GM08714 (cell line): ENCODE results near the gene LRRC37A3.
"Not testable (repeated sequence)": the region's sequence is repeated elsewhere in the genome, so short reads cannot be mapped to it uniquely, and the experiment has no call there.

Experiments
- H3K4me3 ChIP-seq: fragments of 200-500 bp; sonication (Bioruptor generic); 2 replicates; pipeline ENCODE4 v1.5.1; 2014; ENCODE audit warnings: mild to moderate bottlenecking, low read length, inconsistent platforms
- ZNF274 ChIP-seq: IDR thresholded peaks from 2 replicates; pipeline ENCODE4 v1.6.1; 2012; ENCODE audit warnings: mild to moderate bottlenecking, low read depth, low read length

The LRRC37A3 gene

GRCh38 chr17:64927444-64927843 is 8.2 kb upstream of the LRRC37A3 start:
- H3K4me3 ChIP-seq: not testable (repeated sequence)

GRCh38 chr17:64926430-64926829 is 7.2 kb upstream of the LRRC37A3 start:
- H3K4me3 ChIP-seq: not testable (repeated sequence)

- H3K4me3 ChIP-seq: not testable (repeated sequence)
Observed at GRCh38 chr17:64925244-64925643, 6.0 kb upstream of the LRRC37A3 start.

GRCh38 chr17:64923051-64923568 is 3.8 kb upstream of the LRRC37A3 start:
- H3K4me3 ChIP-seq: not testable (repeated sequence)

DNA sequence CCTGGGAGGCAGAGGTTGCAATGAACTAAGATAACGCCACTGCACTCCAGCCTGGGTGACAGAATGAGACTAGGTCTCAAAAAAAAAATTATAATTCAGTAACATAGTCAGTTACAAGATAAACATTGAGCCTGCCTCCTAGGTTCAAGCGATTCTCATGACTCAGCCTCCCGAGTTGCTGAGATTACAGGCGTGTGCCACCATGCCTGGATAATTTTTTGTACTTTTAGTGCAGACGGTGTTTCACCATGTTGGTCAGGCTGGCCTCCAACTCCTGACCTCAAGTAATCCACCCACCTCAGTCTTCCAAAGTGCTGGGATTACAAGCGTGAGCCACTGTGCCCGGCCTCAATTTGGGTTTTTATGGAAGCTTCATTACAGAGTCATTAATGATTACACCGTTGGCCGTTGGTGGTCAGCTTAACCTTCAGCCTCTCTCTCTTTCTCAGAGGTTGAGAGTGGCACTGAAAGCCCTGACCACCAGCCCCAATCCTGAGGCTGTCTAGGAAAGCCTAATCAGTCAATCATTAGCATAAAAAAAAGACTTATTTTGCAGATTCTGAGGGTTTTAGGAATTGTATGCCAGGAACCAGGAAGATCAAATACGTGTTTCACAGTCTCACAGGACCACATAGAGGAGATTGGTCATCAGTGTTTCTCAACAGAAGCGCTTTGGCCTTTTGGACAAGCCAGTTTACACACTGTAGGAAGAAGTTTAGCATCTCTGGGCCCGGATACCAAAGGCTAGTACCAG is 1.3 kb upstream of the LRRC37A3 start:
- no peak for TF ChIP-seq ZNF274
- H3K4me3 ChIP-seq: no peak overlapping the region

GRCh38 chr17:64920026-64920418 is 744 bp upstream of the LRRC37A3 start:
- no peak for TF ChIP-seq ZNF274
- peak overlapping the region; percentile 26; the same call in 1 of the 2 replicates for H3K4me3 ChIP-seq

- H3K4me3 ChIP-seq: peak overlapping the region; percentile 81
Observed at GRCh38 chr17:64918842-64919288, 413 bp downstream of the LRRC37A3 start.

GRCh38 chr17:64917540-64917939 is 1.7 kb downstream of the LRRC37A3 start:
- not testable (repeated sequence) for H3K4me3 ChIP-seq

DNA sequence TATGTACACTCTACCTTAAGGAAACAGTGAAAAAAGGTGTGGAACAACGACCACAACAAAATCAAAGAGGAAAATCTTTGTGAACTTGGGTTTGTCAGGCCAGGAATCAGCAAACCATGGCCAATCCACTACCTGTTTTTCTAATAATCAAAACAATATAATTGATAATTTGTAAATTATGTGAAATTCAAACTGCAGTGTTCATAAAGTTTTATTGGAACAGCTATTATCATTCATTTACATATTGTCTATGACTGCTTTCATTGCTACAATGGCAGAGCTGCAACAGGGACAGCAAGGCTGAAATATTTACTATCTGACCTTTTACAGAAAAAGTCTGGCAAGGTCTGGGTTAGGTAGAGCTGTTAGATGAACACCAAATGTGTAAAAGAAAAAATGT is 4.0 kb downstream of the LRRC37A3 start:
- H3K4me3 ChIP-seq: not testable (repeated sequence)

DNA sequence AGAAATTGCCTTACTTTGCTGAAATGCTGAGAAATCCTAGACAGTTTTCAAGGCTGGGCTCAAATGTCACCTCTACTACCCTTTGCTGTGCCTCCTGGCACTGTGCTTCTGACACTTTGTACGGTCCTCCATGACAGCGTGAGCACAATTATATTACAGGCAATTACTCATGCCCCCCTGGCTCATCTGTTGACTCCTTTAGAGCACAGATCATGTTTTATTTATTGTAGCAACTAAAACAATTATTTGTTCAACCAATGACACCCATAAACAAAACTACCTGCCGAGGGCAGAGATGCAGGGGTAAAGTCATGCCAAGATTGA is 9.1 kb downstream of the LRRC37A3 start:
- H3K4me3 ChIP-seq: not testable (repeated sequence)

GRCh38 chr17:64909511-64910190 is 9.6 kb downstream of the LRRC37A3 start:
- not testable (repeated sequence) for H3K4me3 ChIP-seq

- H3K4me3 ChIP-seq: not testable (repeated sequence)
Observed at GRCh38 chr17:64904069-64904468, 15.2 kb downstream of the LRRC37A3 start.

DNA sequence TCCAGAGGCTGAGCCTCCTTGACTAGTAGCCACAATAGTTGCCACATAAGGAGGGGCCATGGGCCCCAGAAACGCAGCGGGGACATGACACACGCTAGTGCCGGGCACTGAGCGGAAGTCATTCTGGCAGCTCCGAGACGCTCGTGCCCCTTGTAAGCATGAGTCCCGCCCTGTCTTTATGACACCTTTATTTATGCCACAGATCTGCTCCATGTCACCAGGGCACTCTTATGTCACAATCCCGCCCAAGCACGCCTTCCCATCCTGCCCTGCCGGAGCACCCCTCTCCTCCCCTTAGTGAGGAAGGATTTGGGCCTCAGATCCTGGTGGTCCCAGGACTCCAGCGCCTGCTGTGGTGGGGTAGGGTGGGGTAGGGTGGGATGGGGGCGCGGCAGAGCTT is 22.1 kb downstream of the LRRC37A3 start:
- H3K4me3 ChIP-seq: not testable (repeated sequence)

GRCh38 chr17:64874210-64874609 is 45.1 kb downstream of the LRRC37A3 start:
- H3K4me3 ChIP-seq: not testable (repeated sequence)

DNA sequence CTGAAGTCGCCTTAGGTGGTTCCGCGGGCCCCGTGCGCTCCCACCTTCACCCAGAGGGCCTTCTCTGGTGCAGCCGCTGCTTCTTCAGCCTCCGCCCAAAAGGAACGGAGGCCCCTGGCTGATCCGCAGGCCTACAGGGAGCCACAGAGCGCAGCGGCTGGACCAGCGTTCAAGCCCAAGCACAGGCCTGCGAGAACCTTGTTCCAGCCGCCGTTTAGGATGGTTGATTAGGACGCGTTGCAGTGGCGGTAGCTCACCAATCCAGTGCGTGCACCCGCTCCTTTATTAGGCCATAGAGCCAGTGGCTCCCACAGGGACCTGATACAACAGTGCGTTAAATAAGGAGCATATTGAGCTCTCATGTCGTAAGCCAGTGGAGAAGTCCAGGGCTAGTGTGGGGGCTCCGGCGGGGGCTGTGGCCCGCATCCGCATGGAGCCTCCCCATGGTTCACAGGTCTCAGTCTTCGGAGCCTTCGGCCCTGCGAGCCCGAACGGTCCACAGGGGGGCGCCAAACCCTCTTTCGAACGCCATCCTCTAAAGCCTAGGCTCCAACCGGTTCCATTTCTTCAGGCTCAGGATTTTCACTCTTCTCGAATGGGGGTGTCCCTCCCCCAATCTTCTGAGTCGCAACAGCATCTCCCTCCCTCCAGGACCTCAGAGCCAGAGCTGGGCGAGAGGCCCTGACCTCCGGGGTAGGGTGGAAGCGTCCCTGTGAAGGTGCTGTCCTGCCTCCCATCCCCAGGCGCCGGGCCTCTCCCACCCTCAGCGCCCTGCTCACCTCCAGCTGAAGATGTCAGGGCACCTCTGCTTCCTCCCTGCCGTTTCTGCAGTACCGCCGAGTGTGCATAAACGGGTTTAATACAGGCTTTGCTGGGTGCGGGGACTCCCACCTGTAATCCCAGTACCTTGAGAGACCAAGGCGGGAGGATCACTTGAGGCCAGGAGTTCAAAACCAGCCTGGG is 71.5 kb downstream of the LRRC37A3 start:
- not testable (repeated sequence) for H3K4me3 ChIP-seq

DNA sequence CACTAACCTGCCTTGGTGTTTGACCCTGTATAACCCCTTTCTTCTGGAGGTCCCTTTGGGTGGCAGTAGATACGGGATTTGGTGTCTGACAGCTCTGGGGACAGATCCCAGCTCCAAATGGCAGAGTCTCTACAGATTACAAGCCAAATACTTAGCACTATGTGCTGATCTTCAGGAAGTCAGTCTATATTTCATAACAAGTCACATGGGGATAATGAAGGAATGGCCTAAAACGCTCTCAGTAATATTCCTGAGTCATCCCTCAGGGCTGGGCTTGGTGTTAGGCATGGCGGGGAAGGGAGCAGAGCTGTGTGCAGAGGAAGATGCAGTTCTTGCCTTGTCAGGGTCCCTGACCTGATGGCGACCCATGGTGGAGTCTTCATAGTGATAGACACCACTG is 72.4 kb downstream of the LRRC37A3 start:
- not testable (repeated sequence) for H3K4me3 ChIP-seq

GRCh38 chr17:64843918-64844317 is 75.4 kb downstream of the LRRC37A3 start:
- not testable (repeated sequence) for H3K4me3 ChIP-seq

GRCh38 chr17:64842900-64843299 is 76.4 kb downstream of the LRRC37A3 start:
- H3K4me3 ChIP-seq: not testable (repeated sequence)

- H3K4me3 ChIP-seq: not testable (repeated sequence)
Observed at GRCh38 chr17:64840960-64841359, 78.3 kb downstream of the LRRC37A3 start.

DNA sequence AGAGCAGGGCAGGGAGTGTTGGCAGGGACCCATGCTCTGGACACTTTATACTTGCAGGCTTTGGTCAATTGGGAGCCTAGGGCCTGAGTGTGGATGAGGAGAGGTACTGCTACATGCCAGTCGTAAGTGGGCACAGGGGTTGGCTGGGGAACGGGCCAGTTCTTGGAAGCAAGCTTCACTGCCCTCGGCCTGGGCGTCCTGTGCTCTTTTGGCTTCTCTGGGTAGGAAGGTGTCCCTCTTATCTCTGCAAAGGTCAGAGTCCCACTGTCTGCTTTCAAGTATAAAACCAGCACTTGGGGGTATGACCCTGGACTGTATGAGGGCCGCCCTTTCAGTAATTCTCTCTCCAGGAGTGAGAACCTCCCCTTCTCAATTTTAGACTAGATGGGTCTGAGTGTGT is 80.8 kb downstream of the LRRC37A3 start:
- H3K4me3 ChIP-seq: not testable (repeated sequence)
